ENCODE measurements around the gene KRT38. TPM values are rescaled to one million over a fixed set of nuclear protein-coding genes. Genes with fewer than 3 reads are reported as not detected.
"Not testable (repeated sequence)": the region's sequence is repeated elsewhere in the genome, so short reads cannot be mapped to it uniquely, and the experiment has no call there.

KRT38 gene
- total RNA-seq, 1 donor from 2014 or later: not detected

- no peak for DNase-seq (ENCODE audit: low read depth in 2 of 2)
Observed at GRCh38 chr17:41395611-41396010, 45.2 kb downstream of the KRT38 start.

GRCh38 chr17:41395044-41395443 lies 45.7 kb downstream of the KRT38 start:
- not testable (repeated sequence) for DNase-seq (ENCODE audit: low read depth in 2 of 2)

- no peak for DNase-seq (ENCODE audit: low read depth in 2 of 2)
Observed at GRCh38 chr17:41394254-41394996, 46.4 kb downstream of the KRT38 start.

GRCh38 chr17:41393826-41394225 lies 47.0 kb downstream of the KRT38 start:
- DNase-seq (ENCODE audit: low read depth in 2 of 2): no peak

- no peak for DNase-seq (ENCODE audit: low read depth in 2 of 2)
Observed at GRCh38 chr17:41393294-41393693, 47.5 kb downstream of the KRT38 start.

- DNase-seq (ENCODE audit: low read depth in 2 of 2): no peak
Observed at GRCh38 chr17:41392278-41392677, 48.5 kb downstream of the KRT38 start.

- DNase-seq (ENCODE audit: low read depth in 2 of 2): no peak
Observed at GRCh38 chr17:41391535-41391934, 49.2 kb downstream of the KRT38 start.

GRCh38 chr17:41390411-41390938 lies 50.3 kb downstream of the KRT38 start:
- no peak for DNase-seq (ENCODE audit: low read depth in 2 of 2)

GRCh38 chr17:41387670-41388069 lies 53.1 kb downstream of the KRT38 start:
- no peak for DNase-seq (ENCODE audit: low read depth in 2 of 2)

GRCh38 chr17:41386227-41386626 lies 54.6 kb downstream of the KRT38 start:
- no peak for DNase-seq (ENCODE audit: low read depth in 2 of 2)

Other genes with a start within 250 kb of the KRT38 start
- not detected in 2 replicates for gene KRTAP9-2, start 214.3 kb downstream of the KRT38 start, total RNA-seq
- gene KRTAP9-3, start 208.5 kb downstream of the KRT38 start, total RNA-seq: not detected in 2 replicates
- gene KRTAP9-8, start 203.0 kb downstream of the KRT38 start, total RNA-seq: not detected in 2 replicates
- not detected in 2 replicates for gene KRTAP9-4, start 191.3 kb downstream of the KRT38 start, total RNA-seq
- gene KRTAP9-9, start 185.6 kb downstream of the KRT38 start, total RNA-seq: not detected in 2 replicates
- gene KRTAP9-6, start 175.6 kb downstream of the KRT38 start, total RNA-seq: not detected in 2 replicates
- not detected in 2 replicates for gene KRTAP9-7, start 165.3 kb downstream of the KRT38 start, total RNA-seq
- not detected in 2 replicates for gene KRTAP29-1, start 138.1 kb downstream of the KRT38 start, total RNA-seq
- not detected in 2 replicates for gene KRTAP16-1, start 131.7 kb downstream of the KRT38 start, total RNA-seq
- gene KRTAP17-1, start 125.3 kb downstream of the KRT38 start, total RNA-seq: not detected in 2 replicates
- gene KRT33A, start 90.2 kb downstream of the KRT38 start, total RNA-seq: not detected in 2 replicates
- gene KRT33B, start 71.2 kb downstream of the KRT38 start, total RNA-seq: not detected in 2 replicates
- gene KRT34, start 58.7 kb downstream of the KRT38 start, total RNA-seq: under 0.01 TPM in 1 of 2 replicates, not detected in the other
- not detected in 2 replicates for gene KRT31, start 43.4 kb downstream of the KRT38 start, total RNA-seq
- not detected in 2 replicates for gene KRT37, start 16.4 kb downstream of the KRT38 start, total RNA-seq
- not detected in 2 replicates for gene KRT32, start 26.4 kb upstream of the KRT38 start, total RNA-seq
- not detected in 2 replicates for gene KRT35, start 40.2 kb upstream of the KRT38 start, total RNA-seq
- 0.38 TPM in 1 of 2 replicates, not detected in the other for gene KRT36, start 48.9 kb upstream of the KRT38 start, total RNA-seq
- gene KRT13, start 64.6 kb upstream of the KRT38 start, total RNA-seq: not detected in 2 replicates
- gene KRT15, start 77.9 kb upstream of the KRT38 start, total RNA-seq: 0.13 and 1.2 TPM in 2 replicates
- 4.2 and 11.3 TPM in 2 replicates for gene KRT19, start 87.3 kb upstream of the KRT38 start, total RNA-seq
- gene KRT9, start 131.1 kb upstream of the KRT38 start, total RNA-seq: not detected in 2 replicates
- gene KRT14, start 145.9 kb upstream of the KRT38 start, total RNA-seq: not detected in 2 replicates
- not detected in 2 replicates for gene KRT16, start 171.8 kb upstream of the KRT38 start, total RNA-seq
- gene KRT17, start 183.6 kb upstream of the KRT38 start, total RNA-seq: 0.25 and 0.39 TPM in 2 replicates
- gene EIF1, start 247.9 kb upstream of the KRT38 start, total RNA-seq: 43.6 and 66.6 TPM in 2 replicates